ENCODE results near the gene GLRA2.

- TF ChIP-seq POLR2A (IDR thresholded peaks at IDR 0.05) (no peak), CTCF (IDR thresholded peaks at IDR 0.05) (no peak)
Measured at GRCh38 chrX:14529290-14529989, at the start of gene GLRA2.
